IMR-90 (cell line): ENCODE results near the gene SLC36A1. TPM values are rescaled to one million over a fixed set of nuclear protein-coding genes. Genes with fewer than 3 reads are reported as not detected.
A peak's percentile ranks its signal among the peaks of the same experiment; 100 is the strongest.

ENCODE experiments used
- ATAC-seq: fragments of 200-7000 bp; cut with Tn5 transposase; 2 replicates; pipeline ENCODE4 v1.9.1; 2020; ENCODE audit warnings: low read depth, mild to moderate bottlenecking, moderate library complexity
- BruUV-seq: library from RNA; stranded (reverse); fragments of 400-500 nt; replicated peaks from 2 replicates; lab custom pipeline; 2021; lab: Mats Ljungman, UMichigan
- CTCF ChIA-PET: fragments of 300-600 bp; formaldehyde crosslinking; extraction: SDS; loops from one replicate; lab custom pipeline; 2021; ENCODE audit warnings: antibody characterized with exemption; lab: Yijun Ruan, JAX
- POLR2A ChIA-PET: fragments of 300-600 bp; sonication (Branson Sonifier 250); formaldehyde crosslinking; loops from one replicate; lab custom pipeline; 2022; ENCODE audit warnings: antibody characterized with exemption; ENCODE audit not compliant: unreplicated experiment; lab: Charles Lee
- DNase-seq: peaks from one replicate; pipeline ENCODE4 v3.0.0; 2013
- H2AFZ ChIP-seq: replicated peaks from 2 replicates; pipeline ENCODE3; 2013; ENCODE audit warnings: low read length, mild to moderate bottlenecking; ENCODE audit not compliant: poor library complexity
- H2AK5ac ChIP-seq: 2 replicates; pipeline ENCODE4 v1.6.1; 2013; ENCODE audit warnings: low read depth, low read length, inconsistent platforms
- H2AK9ac ChIP-seq: replicated peaks from 2 replicates; pipeline ENCODE3; 2013; ENCODE audit warnings: mild to moderate bottlenecking, low read depth, low read length, moderate library complexity; ENCODE audit not compliant: poor library complexity
- H2BK120ac ChIP-seq: 2 replicates; pipeline ENCODE4 v1.6.1; 2013; ENCODE audit warnings: low read depth, low read length, inconsistent platforms
- H2BK15ac ChIP-seq: 3 replicates; pipeline ENCODE4 v1.6.1; 2013; ENCODE audit warnings: low read depth, low read length, inconsistent platforms
- H2BK20ac ChIP-seq: 2 replicates; pipeline ENCODE4 v1.6.1; 2013; ENCODE audit warnings: low read depth, mild to moderate bottlenecking, inconsistent platforms, low read length, moderate library complexity
- H2BK5ac ChIP-seq: 2 replicates; pipeline ENCODE4 v1.6.1; 2013; ENCODE audit warnings: mild to moderate bottlenecking, low read depth, low read length, inconsistent platforms; ENCODE audit not compliant: poor library complexity, severe bottlenecking
- H3K14ac ChIP-seq: replicated peaks from 2 replicates; pipeline ENCODE4 v1.6.1; 2013; ENCODE audit warnings: low read depth, low read length, inconsistent platforms
- H3K18ac ChIP-seq: 2 replicates; pipeline ENCODE4 v1.6.1; 2013; ENCODE audit warnings: low read depth, low read length, control low read depth
- H3K23ac ChIP-seq: 2 replicates; pipeline ENCODE4 v1.6.1; 2013; ENCODE audit warnings: low read depth, low read length, inconsistent platforms
- H3K27ac ChIP-seq: 2 replicates; pipeline ENCODE4 v1.5.1; 2013; ENCODE audit warnings: mild to moderate bottlenecking, control low read depth, low read length; ENCODE audit not compliant: insufficient read depth
- H3K27me3 ChIP-seq: 2 replicates; pipeline ENCODE4 v1.6.1; 2013; ENCODE audit warnings: low read length; ENCODE audit not compliant: control insufficient read depth, insufficient read depth
- H3K36me3 ChIP-seq: 2 replicates; pipeline ENCODE4 v1.6.1; 2013; ENCODE audit warnings: low read length, mixed read lengths; ENCODE audit not compliant: control insufficient read depth, insufficient read depth
- H3K4ac ChIP-seq: 2 replicates; pipeline ENCODE4 v1.6.1; 2013; ENCODE audit warnings: low read depth, low read length, inconsistent platforms
- H3K4me1 ChIP-seq: 2 replicates; pipeline ENCODE4 v1.6.1; 2013; ENCODE audit warnings: low read length, mixed read lengths; ENCODE audit not compliant: control insufficient read depth, insufficient read depth
- H3K4me2 ChIP-seq: 2 replicates; pipeline ENCODE4 v1.6.1; 2013; ENCODE audit warnings: low read depth, mild to moderate bottlenecking, control low read depth, low read length, moderate library complexity
- H3K4me3 ChIP-seq: 2 replicates; pipeline ENCODE4 v1.5.1; 2013; ENCODE audit warnings: low read depth, mild to moderate bottlenecking, control low read depth, low read length, moderate library complexity; ENCODE audit not compliant: insufficient read depth
- H3K56ac ChIP-seq: 2 replicates; pipeline ENCODE4 v1.6.1; 2013; ENCODE audit warnings: low read length, inconsistent platforms; ENCODE audit not compliant: insufficient read depth; ENCODE audit errors: extremely low read depth
- H3K79me1 ChIP-seq, 2 experiments: 2 replicates each; pipeline ENCODE4 v1.6.1; 2013; ENCODE audit warnings: low read length in 2 of 2, inconsistent platforms in 1 of 2, low read depth in 1 of 2
- H3K9ac ChIP-seq: 2 replicates; pipeline ENCODE4 v1.6.1; 2013; ENCODE audit warnings: low read depth, low read length, control low read depth
- H3K9me1 ChIP-seq: 2 replicates; pipeline ENCODE4 v1.6.1; 2013; ENCODE audit warnings: low read length, inconsistent platforms; ENCODE audit not compliant: insufficient read depth
- H3K9me3 ChIP-seq: 2 replicates; pipeline ENCODE4 v1.6.1; 2013; ENCODE audit warnings: low read length; ENCODE audit not compliant: control insufficient read depth, insufficient read depth
- H4K20me1 ChIP-seq: 2 replicates; pipeline ENCODE4 v1.6.1; 2013; ENCODE audit warnings: low read length, inconsistent platforms; ENCODE audit not compliant: insufficient read depth
- H4K5ac ChIP-seq: 2 replicates; pipeline ENCODE4 v1.6.1; 2013; ENCODE audit warnings: mild to moderate bottlenecking, low read depth, low read length, control low read depth
- H4K8ac ChIP-seq, 2 experiments: 2 replicates each; pipeline ENCODE4 v1.6.1; 2013; ENCODE audit warnings: low read depth in 2 of 2, low read length in 2 of 2, control low read depth in 1 of 2, inconsistent platforms in 1 of 2
- H4K91ac ChIP-seq: 2 replicates; pipeline ENCODE4 v1.6.1; 2013; ENCODE audit warnings: low read depth, low read length, inconsistent platforms; ENCODE audit not compliant: insufficient read depth
- BHLHE40 ChIP-seq: fragments of 150-350 bp; IDR thresholded peaks from 2 replicates; pipeline ENCODE4 v1.6.1; 2016; ENCODE audit warnings: mild to moderate bottlenecking, low read depth, low read length
- CEBPB ChIP-seq: IDR thresholded peaks from 2 replicates; pipeline ENCODE4 v1.6.1; 2012; ENCODE audit warnings: low read depth, low read length, improper control_type of control experiment
- CHD1 ChIP-seq: IDR thresholded peaks from 2 replicates; pipeline ENCODE4 v1.6.1; 2012; ENCODE audit warnings: low read depth, low read length, improper control_type of control experiment
- FOS ChIP-seq: fragments of 150-350 bp; IDR thresholded peaks from 2 replicates; pipeline ENCODE4 v1.6.1; 2016; ENCODE audit warnings: low read depth, low read length
- MAFK ChIP-seq: IDR thresholded peaks from 2 replicates; pipeline ENCODE4 v1.6.1; 2012; ENCODE audit warnings: low read depth, low read length, improper control_type of control experiment
- MAZ ChIP-seq: IDR thresholded peaks from 2 replicates; pipeline ENCODE4 v1.6.1; 2012; ENCODE audit warnings: low read depth, mild to moderate bottlenecking, low read length, improper control_type of control experiment, moderate library complexity, borderline replicate concordance
- MXI1 ChIP-seq: IDR thresholded peaks from 2 replicates; pipeline ENCODE4 v1.6.1; 2012; ENCODE audit warnings: low read depth, mild to moderate bottlenecking, low read length, moderate library complexity, borderline replicate concordance
- NFE2L2 ChIP-seq: fragments of 150-350 bp; IDR thresholded peaks from 2 replicates; pipeline ENCODE4 v1.6.1; 2016; ENCODE audit warnings: low read depth, mild to moderate bottlenecking, low read length
- POLR2A ChIP-seq: IDR thresholded peaks from 2 replicates; pipeline ENCODE4 v1.6.1; 2012; ENCODE audit warnings: mild to moderate bottlenecking, low read depth, low read length
- RAD21 ChIP-seq: IDR thresholded peaks from 2 replicates; pipeline ENCODE4 v1.6.1; 2012; ENCODE audit warnings: low read length, improper control_type of control experiment
- RCOR1 ChIP-seq: IDR thresholded peaks from 2 replicates; pipeline ENCODE4 v1.6.1; 2012; ENCODE audit warnings: mild to moderate bottlenecking, low read length, improper control_type of control experiment; ENCODE audit not compliant: insufficient replicate concordance
- RFX5 ChIP-seq: IDR thresholded peaks from 2 replicates; pipeline ENCODE4 v1.8.0; 2012; ENCODE audit warnings: low read depth, mild to moderate bottlenecking, low read length, moderate library complexity
- SMC3 ChIP-seq: fragments of 150-350 bp; IDR thresholded peaks from 2 replicates; pipeline ENCODE4 v1.6.1; 2016; ENCODE audit warnings: low read depth, mild to moderate bottlenecking, antibody characterized with exemption, low read length, moderate library complexity
- WGBS, 2 experiments: methylation state at CpG; one replicate each; pipeline versions ENCODE4 v1.1.5 to v1.1.7; 2013; ENCODE audit warnings: missing lambda C conversion rate in 2 of 2; ENCODE audit not compliant: insufficient read length in 1 of 2; ENCODE audit errors: extremely low coverage in 2 of 2; 5-methylcytosine and 5-hydroxymethylcytosine counted together
- dilution Hi-C: fragments of 300-500 bp; cut with HindIII; formaldehyde crosslinking; loops from one replicate; pipeline ENCODE4 v1.14.3; 2018; ENCODE audit warnings: low sequenced_read_pairs; ENCODE audit not compliant: unreplicated experiment
- in situ Hi-C: fragments of 300-500 bp; cut with MboI; formaldehyde crosslinking; loops from 3 replicates; pipeline ENCODE4 v1.14.3; 2019; ENCODE audit warnings: low sequenced_read_pairs, inconsistent platforms, mixed read lengths
- intact Hi-C: fragments of 100-400 bp; cut with micrococcal nuclease; formaldehyde crosslinking; loops from 2 replicates; pipeline ENCODE4 v1.10.0; 2022
- polyA plus RNA-seq, 3 experiments: library from polyadenylated mRNA; depleted of rRNA; stranded (reverse); fragments of >200 nt; gene quantifications; 2 replicates each; pipeline ENCODE4 v1.2.3, GENCODE V29; 2012; ENCODE audit warnings: low replicate concordance in 1 of 3
- total RNA-seq: library from RNA; depleted of rRNA; stranded (reverse); fragments of >200 nt; gene quantifications from 2 replicates; pipeline ENCODE4 v1.2.3, GENCODE V29; 2012
- TF ChIP-seq, protein P1 (sequence below): fragments of 150-350 bp; IDR thresholded peaks from 2 replicates; pipeline ENCODE4 v1.6.1; 2017; ENCODE audit warnings: mild to moderate bottlenecking, antibody characterized with exemption, low read length, low read depth
- TF ChIP-seq, protein P2 (sequence below): fragments of 150-350 bp; IDR thresholded peaks from 2 replicates; pipeline ENCODE4 v1.6.1; 2016; ENCODE audit warnings: low read depth, mild to moderate bottlenecking, low read length, moderate library complexity, borderline replicate concordance
- TF ChIP-seq, protein P3 (sequence below): conservative IDR thresholded peaks from 2 replicates; pipeline ENCODE4 v1.5.1; 2012; ENCODE audit warnings: mild to moderate bottlenecking, low read depth, low read length, improper control_type of control experiment

Gene SLC36A1
- total and polyA plus RNA-seq, 2 of the 4 experiments (the other 2 are of a cell fraction), result 5.7 to 8.7 TPM

DNA sequence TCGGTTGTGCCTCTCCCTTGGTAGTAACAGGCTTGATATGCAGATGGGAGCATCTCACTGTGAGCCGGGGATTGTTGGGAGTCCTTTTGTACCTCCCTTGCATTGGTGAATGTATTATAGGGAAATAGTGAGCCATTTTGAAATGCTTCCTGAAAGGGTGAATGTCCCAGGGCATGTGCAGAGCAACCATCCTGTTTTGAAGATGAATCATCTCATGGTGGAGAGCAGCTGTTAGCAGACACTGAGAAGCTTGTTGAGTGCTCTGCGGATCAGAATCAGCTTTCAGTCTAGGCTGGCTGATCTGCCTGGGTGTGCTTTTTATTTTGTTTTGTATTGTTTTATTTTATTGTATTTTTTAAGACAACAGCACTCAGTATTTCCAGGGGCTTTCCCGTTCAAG lies 29.7 kb downstream of the SLC36A1 start:
- Histone ChIP-seq H2AK9ac (peak overlapping the region; percentile 30), H4K91ac (no peak overlapping the region), H4K20me1 (peaks cover 4% of the 10 kb centered on the region; the same call in 1 of the 2 replicates), H3K9ac (no peak overlapping the region), H3K27me3 (no peaks in the 10 kb centered on the region), H3K23ac (no peak overlapping the region), H3K4me1 (peaks cover 14% of the 10 kb centered on the region), H4K5ac (peak overlapping the region; percentile 30; the same call in 1 of the 2 replicates), H3K36me3 (peaks cover 18% of the 10 kb centered on the region), H3K18ac (no peak overlapping the region), H2BK5ac (peak overlapping the region; percentile 32), H2BK120ac (no peak overlapping the region), H3K4ac (no peak overlapping the region), H2AFZ (peak overlapping the region; percentile 78), H3K79me1 (peaks cover 0 to 6% of the 10 kb centered on the region in 2 experiments; a peak in 1 of 4 replicates), H3K4me3 (no peak overlapping the region), H3K9me3 (no peaks in the 10 kb centered on the region), H3K14ac (0 out of 2 replicates have a peak overlapping the region, but pooled peaks have one; percentile 58), H2AK5ac (peak overlapping the region; percentile 14; the same call in 1 of the 2 replicates), H2BK15ac (no peak overlapping the region), H3K27ac (no peak overlapping the region), H3K9me1 (peaks cover 4% of the 10 kb centered on the region; the same call in 1 of the 2 replicates), H3K4me2 (no peak overlapping the region), H2BK20ac (no peak overlapping the region; the same call in 1 of the 2 replicates), H3K56ac (no peak overlapping the region), H4K8ac (peak overlapping the region in 1 of 2 experiments; percentile 66; a peak in 2 of 4 replicates)
- intact Hi-C loops (no loop called here), in situ Hi-C loops (loop anchor here (10.0 kb wide), 1 partner anchor 268 kb away; no protein-coding TSS in a partner anchor), dilution Hi-C loops (no loop called here)
- ChIA-PET POLR2A (no interaction called here), CTCF (interaction anchor here (0.6 to 1.0 kb wide), 2 partner anchors 17 to 154 kb away, joined by 3 to 6 read pairs; no protein-coding TSS in a partner anchor)
- BruUV-seq, result no TSS peak
- DNase-seq, result peak; percentile 74
- no peak for TF ChIP-seq MAFK
- no peak for TF ChIP-seq RFX5
- TF ChIP-seq, protein P1, sequence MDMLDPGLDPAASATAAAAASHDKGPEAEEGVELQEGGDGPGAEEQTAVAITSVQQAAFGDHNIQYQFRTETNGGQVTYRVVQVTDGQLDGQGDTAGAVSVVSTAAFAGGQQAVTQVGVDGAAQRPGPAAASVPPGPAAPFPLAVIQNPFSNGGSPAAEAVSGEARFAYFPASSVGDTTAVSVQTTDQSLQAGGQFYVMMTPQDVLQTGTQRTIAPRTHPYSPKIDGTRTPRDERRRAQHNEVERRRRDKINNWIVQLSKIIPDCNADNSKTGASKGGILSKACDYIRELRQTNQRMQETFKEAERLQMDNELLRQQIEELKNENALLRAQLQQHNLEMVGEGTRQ, result no peak
- TF ChIP-seq, protein P2, sequence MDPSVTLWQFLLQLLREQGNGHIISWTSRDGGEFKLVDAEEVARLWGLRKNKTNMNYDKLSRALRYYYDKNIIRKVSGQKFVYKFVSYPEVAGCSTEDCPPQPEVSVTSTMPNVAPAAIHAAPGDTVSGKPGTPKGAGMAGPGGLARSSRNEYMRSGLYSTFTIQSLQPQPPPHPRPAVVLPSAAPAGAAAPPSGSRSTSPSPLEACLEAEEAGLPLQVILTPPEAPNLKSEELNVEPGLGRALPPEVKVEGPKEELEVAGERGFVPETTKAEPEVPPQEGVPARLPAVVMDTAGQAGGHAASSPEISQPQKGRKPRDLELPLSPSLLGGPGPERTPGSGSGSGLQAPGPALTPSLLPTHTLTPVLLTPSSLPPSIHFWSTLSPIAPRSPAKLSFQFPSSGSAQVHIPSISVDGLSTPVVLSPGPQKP, result no peak
- TF ChIP-seq CHD1, result no peak
- no peak for TF ChIP-seq BHLHE40
- no peak for TF ChIP-seq SMC3
- no peak for TF ChIP-seq RCOR1
- TF ChIP-seq MXI1, result no peak
- TF ChIP-seq POLR2A, result no peak
- TF ChIP-seq RAD21, result no peak
- TF ChIP-seq, protein P3, sequence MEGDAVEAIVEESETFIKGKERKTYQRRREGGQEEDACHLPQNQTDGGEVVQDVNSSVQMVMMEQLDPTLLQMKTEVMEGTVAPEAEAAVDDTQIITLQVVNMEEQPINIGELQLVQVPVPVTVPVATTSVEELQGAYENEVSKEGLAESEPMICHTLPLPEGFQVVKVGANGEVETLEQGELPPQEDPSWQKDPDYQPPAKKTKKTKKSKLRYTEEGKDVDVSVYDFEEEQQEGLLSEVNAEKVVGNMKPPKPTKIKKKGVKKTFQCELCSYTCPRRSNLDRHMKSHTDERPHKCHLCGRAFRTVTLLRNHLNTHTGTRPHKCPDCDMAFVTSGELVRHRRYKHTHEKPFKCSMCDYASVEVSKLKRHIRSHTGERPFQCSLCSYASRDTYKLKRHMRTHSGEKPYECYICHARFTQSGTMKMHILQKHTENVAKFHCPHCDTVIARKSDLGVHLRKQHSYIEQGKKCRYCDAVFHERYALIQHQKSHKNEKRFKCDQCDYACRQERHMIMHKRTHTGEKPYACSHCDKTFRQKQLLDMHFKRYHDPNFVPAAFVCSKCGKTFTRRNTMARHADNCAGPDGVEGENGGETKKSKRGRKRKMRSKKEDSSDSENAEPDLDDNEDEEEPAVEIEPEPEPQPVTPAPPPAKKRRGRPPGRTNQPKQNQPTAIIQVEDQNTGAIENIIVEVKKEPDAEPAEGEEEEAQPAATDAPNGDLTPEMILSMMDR, result no peak
- no peak for TF ChIP-seq NFE2L2
- TF ChIP-seq CEBPB, result no peak
- no peak for TF ChIP-seq MAZ
- TF ChIP-seq FOS, result no peak
- ATAC-seq, result peak; percentile 55
- 100% methylated on average over 1 of the region's 4 CpGs; no CpG with 5 or more reads in 1 of the 2 experiments for WGBS, 2 experiments
